ENCODE data around the gene ACTRT2.

DNA sequence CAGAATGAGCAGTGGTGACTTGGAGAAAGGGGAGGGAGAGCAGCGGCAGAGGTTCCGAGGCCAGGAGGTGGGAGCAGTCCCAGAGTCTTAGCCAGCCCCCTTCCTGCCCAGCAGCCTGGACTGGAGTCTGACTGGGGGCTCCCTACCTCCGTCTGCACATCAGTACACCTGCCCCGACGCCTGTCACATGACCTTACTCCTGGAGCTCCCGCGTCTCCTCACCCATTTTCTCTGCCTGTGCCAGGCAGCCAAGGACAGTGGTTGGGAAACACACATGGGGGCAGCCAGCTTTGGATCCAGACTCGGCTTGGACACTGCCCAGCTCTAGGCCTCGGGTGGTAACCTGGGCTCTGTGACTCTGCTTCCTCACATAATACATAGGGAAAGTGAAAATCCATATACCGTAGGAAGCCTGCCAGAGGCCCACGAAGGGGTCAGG lies 16.9 kb downstream of the ACTRT2 start:
- TF ChIP-seq POLR2AphosphoS5 (IDR thresholded peaks at IDR 0.05) (no peak), POLR2A (IDR thresholded peaks at IDR 0.05) (no peak), EP300 (IDR thresholded peaks at IDR 0.05) (no peak)
- TF ChIP-seq, protein P1, sequence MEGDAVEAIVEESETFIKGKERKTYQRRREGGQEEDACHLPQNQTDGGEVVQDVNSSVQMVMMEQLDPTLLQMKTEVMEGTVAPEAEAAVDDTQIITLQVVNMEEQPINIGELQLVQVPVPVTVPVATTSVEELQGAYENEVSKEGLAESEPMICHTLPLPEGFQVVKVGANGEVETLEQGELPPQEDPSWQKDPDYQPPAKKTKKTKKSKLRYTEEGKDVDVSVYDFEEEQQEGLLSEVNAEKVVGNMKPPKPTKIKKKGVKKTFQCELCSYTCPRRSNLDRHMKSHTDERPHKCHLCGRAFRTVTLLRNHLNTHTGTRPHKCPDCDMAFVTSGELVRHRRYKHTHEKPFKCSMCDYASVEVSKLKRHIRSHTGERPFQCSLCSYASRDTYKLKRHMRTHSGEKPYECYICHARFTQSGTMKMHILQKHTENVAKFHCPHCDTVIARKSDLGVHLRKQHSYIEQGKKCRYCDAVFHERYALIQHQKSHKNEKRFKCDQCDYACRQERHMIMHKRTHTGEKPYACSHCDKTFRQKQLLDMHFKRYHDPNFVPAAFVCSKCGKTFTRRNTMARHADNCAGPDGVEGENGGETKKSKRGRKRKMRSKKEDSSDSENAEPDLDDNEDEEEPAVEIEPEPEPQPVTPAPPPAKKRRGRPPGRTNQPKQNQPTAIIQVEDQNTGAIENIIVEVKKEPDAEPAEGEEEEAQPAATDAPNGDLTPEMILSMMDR (IDR thresholded peaks at IDR 0.05): no peak

Measured in sigmoid colon (tissue), 4 donors.